GM06990 (cell line): ENCODE measurements around the gene CFAP299.

Experiments
- DNase-seq: peaks from one replicate; pipeline ENCODE4 v3.0.0-alpha.2; 2011; ENCODE audit not compliant: insufficient read length; ENCODE audit errors: extremely low read depth
- H3K27me3 ChIP-seq: replicated peaks from 2 replicates; pipeline ENCODE4 v1.6.0; 2011; ENCODE audit warnings: low read length; ENCODE audit not compliant: control insufficient read depth, insufficient read depth
- H3K36me3 ChIP-seq: 2 replicates; pipeline ENCODE4 v1.5.1; 2011; ENCODE audit warnings: low read length; ENCODE audit not compliant: control insufficient read depth, insufficient read depth
- H3K4me3 ChIP-seq: replicated peaks from 2 replicates; pipeline ENCODE4 v1.5.1; 2011; ENCODE audit warnings: low read depth, mild to moderate bottlenecking, control low read depth, low read length
- TF ChIP-seq, protein P1 (sequence below): IDR thresholded peaks from 2 replicates; pipeline ENCODE4 v1.5.1; 2011; ENCODE audit warnings: low read length, control low read depth, mild to moderate bottlenecking, inconsistent platforms; ENCODE audit not compliant: insufficient read depth, poor library complexity, severe bottlenecking

The CFAP299 gene

DNA sequence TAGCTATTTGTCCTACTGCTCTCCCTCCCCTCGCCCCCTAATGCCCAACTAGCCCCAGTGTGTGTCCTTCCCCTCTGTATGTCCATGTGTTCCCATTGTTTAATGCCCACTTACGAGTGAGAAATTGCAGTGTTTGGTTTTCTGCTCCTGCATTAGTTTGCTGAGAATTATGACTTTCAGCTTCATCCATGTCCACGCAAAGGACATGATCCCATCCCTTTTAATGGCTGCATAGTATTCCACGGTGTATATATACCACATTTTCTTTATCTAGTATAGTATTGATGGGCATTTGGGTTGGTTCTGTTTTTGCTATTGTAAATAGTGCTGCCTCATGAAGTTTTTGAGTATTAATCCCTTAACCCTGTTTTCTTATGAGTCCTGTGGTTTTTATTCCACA, 33.6 kb upstream of the CFAP299 start:
- Histone ChIP-seq H3K36me3 (no peaks in the 10 kb centered on the region), H3K27me3 (no peaks in the 10 kb centered on the region; the same call in 1 of the 2 replicates), H3K4me3 (no peak overlapping the region)
- TF ChIP-seq, protein P1, sequence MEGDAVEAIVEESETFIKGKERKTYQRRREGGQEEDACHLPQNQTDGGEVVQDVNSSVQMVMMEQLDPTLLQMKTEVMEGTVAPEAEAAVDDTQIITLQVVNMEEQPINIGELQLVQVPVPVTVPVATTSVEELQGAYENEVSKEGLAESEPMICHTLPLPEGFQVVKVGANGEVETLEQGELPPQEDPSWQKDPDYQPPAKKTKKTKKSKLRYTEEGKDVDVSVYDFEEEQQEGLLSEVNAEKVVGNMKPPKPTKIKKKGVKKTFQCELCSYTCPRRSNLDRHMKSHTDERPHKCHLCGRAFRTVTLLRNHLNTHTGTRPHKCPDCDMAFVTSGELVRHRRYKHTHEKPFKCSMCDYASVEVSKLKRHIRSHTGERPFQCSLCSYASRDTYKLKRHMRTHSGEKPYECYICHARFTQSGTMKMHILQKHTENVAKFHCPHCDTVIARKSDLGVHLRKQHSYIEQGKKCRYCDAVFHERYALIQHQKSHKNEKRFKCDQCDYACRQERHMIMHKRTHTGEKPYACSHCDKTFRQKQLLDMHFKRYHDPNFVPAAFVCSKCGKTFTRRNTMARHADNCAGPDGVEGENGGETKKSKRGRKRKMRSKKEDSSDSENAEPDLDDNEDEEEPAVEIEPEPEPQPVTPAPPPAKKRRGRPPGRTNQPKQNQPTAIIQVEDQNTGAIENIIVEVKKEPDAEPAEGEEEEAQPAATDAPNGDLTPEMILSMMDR, result no peak
- no peak for DNase-seq

DNA sequence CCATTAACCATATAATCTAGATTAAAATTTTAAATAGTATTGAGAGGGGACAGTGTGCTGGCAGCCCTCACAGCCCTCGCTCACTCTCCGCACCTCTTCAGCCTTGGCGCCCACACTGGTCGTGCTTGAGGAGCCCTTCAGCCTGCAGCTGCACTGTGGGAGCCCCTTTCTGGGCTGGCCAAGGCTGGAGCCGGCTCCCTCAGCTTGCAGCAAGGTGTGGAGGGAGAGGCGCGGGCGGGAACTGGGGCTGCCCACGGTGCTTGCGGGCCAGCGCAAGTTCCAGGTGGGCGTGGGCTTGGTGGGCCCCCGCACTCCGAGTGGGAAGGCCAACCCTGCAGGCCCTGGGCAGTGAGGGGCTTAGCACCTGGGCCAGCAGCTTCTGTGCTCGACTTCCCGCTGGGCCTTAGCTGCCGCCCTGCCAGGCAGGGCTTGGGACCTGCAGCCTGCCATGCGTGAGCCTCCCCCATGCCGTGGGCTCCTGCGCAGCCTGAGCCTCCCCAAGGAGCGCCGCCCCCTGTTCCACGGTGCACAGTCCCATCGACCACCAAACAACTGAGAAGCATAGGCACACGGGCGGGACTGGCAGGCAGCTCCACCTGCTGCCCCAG, 32.8 kb upstream of the CFAP299 start:
- Histone ChIP-seq H3K27me3 (no peaks in the 10 kb centered on the region; the same call in 1 of the 2 replicates), H3K4me3 (no peak overlapping the region), H3K36me3 (no peaks in the 10 kb centered on the region)
- no peak for DNase-seq
- TF ChIP-seq, protein P1, result no peak

DNA sequence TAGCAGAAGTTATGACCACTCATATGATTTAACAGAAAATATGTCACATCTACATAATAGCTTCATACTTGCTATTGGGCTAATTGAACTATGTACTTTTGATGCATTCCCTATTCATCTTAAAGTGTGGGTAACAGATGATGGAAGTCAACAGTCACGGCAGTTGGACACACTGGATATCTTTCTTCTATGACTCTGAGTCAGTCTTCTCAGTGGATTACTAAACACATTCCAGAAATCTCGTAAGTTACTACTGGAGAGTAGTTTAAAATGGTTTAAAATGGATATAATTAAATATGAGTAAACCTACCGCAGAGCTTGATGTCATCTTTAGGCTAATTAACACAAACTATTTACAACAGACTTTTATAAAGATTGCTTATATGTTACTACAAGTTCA, 30.1 kb upstream of the CFAP299 start:
- TF ChIP-seq, protein P1, result no peak
- DNase-seq, result no peak
- no peaks in the 10 kb centered on the region for H3K27me3 ChIP-seq
- no peaks in the 10 kb centered on the region for H3K36me3 ChIP-seq
- H3K4me3 ChIP-seq, result no peak overlapping the region

DNA sequence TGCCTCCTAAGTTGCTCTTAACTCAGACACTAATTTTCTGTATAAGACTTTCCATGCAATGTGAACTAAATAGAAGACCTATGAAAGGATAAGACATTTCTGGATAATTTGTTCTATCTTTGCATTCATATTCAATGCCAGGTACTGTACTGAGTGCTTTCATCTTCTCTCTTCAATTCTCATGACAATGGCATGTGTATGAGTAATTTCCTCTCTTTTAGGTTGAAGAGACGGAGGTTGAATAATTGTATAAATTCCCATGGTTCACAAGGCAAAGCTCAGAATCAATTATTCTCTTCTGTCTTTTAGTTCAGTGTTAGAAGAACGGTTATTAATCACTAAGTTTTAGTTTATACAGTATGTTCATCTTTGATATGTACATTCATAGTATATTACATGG, 29.3 kb upstream of the CFAP299 start:
- Histone ChIP-seq H3K36me3 (no peaks in the 10 kb centered on the region), H3K4me3 (no peak overlapping the region), H3K27me3 (no peaks in the 10 kb centered on the region)
- DNase-seq, result no peak
- TF ChIP-seq, protein P1, result no peak

DNA sequence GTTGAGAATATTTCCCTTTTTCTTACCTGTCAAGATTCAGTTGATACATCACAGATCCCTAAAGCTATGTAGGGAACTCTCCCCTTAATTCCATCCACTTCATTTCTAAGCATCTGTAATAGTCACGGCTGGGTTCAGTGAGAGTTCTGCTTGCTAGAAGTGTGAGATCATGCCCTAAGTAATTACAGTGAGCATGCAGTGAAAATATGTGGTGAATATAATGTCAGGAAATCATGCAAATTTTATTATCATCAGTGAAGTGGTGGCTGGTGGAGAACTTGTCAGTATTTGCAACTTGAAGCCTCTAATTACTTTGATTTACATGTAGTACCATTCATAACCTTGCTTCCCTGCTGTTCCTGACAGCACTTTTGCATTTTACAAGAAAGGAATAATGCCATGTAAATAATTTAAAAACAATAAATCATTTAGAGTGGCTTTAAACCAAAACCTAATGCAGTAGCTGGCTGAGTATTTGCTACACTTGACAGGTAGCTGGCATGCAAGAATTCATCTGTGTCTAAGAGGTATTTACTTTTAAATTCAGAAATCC, 28.3 kb upstream of the CFAP299 start:
- no peaks in the 10 kb centered on the region for H3K36me3 ChIP-seq
- TF ChIP-seq, protein P1, result no peak
- no peak overlapping the region for H3K4me3 ChIP-seq
- no peaks in the 10 kb centered on the region for H3K27me3 ChIP-seq
- DNase-seq, result no peak
